ENCODE results near the gene FHIT.

- TF ChIP-seq POLR2A (IDR thresholded peaks at IDR 0.05; ENCODE audit: low read depth, low read length) (no peak), POLR2AphosphoS5 (IDR thresholded peaks at IDR 0.05; ENCODE audit: low read depth, low read length) (no peak), TAF1 (IDR thresholded peaks at IDR 0.05; ENCODE audit: borderline replicate concordance, low read depth, low read length) (no peak)
Measured at GRCh38 chr3:60812502-60812901, 438.8 kb downstream of the FHIT start.

Measured in GM12892 (cell line).